Measurements from ENCODE around the gene KIF3A.

The KIF3A gene

DNA sequence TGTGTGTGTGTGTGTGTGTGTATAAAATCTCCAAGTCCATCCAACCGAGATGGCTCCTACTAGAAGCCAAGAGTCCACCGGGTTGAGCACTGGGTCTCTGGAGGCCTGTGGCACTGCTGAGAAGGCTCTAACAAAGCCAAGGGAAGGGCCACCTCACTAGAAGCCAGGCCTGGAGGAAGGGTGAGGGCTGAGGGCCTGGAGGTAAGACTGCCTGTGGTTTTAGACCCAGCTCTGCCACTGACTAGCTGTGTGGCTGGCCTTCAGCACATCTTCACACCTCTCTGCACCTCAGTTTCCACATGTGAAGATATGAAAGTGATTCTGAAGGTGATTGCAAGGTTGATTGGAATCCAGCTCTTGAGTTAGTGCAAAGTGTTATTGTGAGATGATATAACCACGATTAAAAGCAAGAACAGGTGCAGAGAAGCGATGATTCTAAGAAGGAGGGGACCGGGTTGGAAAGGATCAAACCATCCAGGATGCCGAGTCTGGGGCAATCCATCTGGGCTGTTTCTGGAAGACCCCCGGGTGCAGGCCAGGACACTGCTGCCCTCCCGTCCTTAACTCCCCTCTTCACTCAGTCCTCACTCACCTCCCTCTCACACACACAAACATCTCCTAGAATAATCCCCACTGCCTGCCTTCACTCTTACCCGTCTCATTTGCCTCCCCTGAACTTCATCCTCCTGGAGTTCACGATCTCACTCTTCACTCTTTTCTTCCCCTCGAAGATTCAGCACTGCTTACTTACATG, 61.2 kb downstream of the KIF3A start:
- DNase-seq = no peak

DNA sequence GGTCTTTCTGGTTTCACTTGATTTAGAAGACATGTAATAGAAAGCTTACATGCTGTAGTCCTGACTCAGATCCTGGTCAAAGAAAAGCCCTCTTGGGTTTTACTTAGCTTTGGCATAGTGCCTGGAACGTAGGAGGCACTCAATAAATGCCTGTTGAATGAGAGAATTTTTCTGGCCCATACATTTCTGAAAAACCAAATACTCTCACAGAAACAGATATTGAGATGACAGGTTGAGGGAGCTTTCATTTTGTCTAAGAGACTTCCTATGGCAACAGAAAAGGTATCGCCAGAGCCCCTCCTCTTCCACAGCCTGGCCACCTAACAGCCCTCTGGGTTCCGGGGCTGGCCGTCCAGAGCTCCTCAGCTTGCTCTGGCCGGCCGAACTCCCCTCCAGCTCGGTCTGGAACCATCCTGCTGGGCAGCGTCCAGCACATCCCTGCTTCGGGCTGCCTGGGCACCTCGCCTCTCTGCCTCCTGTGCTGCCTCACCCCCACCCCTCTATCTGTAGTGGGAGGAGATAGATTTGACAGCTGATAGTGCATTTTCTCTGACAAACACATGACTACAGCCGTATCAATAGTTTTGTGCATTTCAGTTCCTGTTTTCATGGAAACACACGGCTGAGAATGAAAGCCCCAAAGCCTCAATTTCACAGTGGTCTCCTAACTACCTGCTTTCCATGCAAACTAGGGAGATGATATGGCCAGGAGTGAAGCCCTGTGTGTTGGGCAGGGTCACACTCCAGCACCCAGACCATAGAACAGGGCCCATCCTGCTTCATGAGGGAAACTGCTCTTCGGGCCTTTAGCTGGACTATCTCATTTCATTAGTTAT, 62.5 kb downstream of the KIF3A start:
- DNase-seq = peak; percentile 97

DNA sequence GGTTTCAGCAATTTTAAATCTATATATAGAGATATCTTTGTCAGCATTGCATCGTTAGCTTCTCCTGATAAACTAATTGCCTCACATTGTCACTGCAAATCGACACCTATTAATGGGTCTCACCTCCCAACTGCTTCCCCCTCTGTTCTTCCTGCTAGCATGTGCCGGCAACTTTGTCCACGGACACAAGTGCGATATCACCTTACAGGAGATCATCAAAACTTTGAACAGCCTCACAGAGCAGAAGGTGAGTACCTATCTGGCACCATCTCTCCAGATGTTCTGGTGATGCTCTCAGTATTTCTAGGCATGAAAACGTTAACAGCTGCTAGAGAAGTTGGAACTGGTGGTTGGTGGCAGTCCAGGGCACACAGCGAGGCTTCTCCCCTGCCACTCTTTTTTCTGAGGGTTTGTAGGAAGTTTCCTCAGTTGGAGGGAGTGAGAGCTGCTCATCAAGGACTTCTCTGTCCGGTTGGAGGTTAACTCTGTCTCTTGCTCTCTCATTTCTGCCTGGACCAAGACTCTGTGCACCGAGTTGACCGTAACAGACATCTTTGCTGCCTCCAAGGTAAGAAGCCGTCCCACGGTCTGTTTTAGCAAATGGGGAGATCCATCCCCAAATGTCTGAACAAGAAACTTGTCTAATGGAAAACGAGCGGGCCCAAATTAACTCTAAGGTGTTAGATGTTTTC, 63.3 kb downstream of the KIF3A start, which contains the start of gene IL4:
IL4 (plus strand) TSS at position 51 of the 692 bp plus-strand sequence; CDS start at position 113, 62 bp downstream.
- DNase-seq = no peak

DNA sequence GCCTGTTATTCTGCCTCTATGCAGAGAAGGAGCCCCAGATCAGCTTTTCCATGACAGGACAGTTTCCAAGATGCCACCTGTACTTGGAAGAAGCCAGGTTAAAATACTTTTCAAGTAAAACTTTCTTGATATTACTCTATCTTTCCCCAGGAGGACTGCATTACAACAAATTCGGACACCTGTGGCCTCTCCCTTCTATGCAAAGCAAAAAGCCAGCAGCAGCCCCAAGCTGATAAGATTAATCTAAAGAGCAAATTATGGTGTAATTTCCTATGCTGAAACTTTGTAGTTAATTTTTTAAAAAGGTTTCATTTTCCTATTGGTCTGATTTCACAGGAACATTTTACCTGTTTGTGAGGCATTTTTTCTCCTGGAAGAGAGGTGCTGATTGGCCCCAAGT, 63.9 kb downstream of the KIF3A start:
- DNase-seq = no peak

DNA sequence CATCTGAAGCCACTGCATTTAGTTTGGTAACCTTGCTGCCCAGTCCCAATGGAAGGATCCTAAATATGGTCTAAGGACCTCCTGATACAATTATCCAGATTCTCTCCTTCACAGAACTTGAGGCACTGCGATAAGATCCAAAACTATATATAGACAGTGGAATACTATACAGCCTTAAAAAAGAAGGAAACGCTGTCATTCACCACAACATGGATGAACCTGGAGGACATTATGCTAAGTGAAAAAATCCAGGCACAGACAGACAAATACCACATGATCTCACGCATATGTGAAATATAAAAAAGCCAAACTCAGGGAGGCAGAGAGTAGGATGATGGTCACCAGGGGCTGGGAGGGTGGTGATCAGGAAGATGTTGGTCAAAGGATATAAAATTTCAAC, 66.3 kb downstream of the KIF3A start:
- DNase-seq = no peak

DNA sequence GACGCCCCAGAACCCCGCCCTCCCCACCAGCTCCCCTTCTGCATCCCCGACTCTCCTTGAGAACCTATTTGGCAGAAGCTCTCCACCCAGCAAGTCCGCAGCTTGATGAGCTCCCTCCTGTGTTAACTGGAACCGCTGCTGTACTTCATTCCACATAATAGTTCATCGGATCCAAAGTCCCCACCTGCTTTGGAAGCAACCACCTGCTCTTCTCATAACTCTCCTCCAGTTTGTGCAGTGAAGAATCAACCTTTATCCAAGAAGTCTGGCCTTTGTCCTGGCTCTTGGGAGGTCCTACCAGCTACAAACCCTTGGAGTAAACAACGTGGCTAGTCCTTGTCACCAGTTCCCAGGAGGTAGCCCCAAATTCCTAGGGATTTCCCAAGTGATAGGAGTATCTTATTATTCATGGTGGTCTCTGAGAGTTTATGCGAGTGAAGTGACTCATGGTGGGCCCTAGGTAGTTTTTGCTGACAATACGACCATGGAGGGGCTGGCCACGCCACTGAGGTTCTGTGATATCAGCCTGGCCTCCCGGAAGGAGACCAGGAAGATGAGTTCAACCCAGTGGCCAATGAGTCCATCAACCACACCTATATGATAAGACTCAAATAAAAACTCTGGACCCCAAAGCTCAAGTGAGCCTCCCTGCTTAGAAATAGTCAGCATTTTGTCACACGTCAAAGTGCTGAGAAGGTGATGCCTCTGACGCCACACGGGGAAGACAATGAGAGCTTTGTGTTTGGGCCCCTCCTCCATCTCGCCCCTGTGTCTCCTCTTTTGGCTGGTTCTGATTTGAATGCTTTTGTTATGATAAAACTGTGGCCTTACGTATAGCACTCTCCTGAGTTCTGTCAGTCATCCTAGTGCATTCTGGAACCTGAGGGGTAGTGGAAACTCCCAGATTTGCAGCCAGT, 67.1 kb downstream of the KIF3A start:
- no peak for DNase-seq

DNA sequence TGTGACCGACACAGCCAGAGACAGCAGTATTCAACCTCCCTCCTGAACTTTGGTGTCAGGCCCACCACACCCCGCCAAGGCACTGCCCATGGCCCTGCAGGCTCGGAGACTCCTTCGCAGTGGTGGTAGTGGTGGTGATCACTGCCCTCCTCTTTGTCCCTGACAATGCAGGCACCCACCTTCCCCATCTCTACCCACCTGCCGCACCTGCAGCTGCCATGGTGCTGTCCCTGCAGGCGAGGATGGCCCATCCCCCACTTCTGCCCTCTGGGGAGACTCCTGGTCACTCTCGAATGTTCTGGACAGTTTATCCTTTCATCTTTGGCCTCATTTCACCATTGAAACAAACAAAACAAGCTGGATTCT, 67.9 kb downstream of the KIF3A start:
- no peak for DNase-seq

DNA sequence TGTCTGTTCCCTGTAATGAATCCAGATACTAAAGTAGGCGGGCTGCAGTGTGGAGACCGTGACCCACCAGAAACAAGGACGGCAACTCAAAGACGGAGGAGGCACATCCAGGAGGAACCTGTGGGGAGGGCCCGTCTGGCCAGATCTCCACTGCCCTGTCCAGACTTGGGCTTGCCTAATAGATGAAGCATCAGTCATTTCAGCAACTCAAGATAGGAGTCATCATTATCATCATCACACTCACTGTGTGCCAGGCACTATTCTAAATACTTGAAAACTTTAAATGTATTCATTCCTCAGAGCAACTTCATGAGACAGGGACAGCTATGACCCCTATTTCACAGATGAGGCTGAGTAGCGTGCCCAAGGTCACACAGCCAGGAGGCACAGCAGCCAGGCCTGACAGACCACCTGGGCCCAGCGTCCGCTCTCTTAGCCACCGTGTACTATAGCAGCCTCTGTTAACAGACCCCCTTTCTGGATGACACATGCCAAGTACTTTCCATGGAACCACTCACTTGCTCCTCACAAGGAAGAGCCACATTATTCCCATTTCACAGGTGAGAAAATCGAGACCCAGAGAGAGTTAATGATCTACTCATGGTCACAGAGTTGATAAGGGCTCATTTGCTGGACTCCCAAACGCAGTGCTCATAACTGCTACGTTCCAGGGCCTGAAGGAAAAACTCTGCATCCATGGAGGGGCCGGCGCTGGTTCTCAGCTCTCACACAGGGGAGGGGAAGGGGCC, 68.5 kb downstream of the KIF3A start:
- no peak for DNase-seq

DNA sequence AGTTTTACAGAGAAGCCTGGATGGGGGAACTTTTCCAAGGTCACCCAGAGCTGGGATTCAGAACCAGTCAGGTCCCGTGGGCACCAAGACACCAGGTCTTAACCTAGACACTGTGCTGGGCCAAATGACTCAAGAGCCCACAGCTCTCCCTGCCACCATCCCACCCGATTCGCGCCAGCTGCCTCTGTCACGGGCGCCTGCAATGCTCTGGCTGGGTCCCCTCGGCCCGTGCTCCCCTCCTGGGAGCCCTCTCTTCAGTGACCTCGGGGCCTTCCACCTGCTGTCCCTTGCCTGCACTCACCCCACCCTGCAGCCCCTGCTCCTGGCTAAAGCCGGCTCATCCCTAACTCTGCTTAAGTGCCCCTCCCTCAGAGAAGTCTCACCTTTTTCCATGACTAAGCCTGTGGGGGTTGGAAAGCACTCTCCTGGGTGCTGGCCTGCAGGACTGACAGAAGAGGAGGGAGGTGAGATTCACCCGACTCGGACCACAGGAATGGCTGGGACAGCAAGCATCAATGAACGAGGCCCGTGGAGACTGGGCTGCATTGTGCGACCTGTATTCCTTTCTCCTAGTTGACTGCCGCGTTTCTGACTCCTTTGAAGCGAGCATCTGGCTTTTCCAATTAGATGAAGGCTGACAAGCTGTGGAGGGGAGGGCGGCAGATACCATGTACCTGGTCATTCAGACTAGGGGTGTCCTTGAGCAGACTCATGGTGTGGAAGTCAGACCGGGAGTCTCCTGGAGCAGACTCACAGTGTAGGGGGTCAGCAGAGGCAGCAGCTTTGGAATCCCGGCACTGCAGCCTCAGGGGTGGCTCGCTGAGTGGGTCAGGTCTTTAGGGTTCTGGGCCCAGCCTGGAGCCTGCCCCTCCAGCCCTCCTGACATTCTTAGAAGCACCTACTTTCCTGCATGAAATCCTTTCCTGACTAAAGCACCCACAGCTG, 69.3 kb downstream of the KIF3A start:
- DNase-seq = no peak

DNA sequence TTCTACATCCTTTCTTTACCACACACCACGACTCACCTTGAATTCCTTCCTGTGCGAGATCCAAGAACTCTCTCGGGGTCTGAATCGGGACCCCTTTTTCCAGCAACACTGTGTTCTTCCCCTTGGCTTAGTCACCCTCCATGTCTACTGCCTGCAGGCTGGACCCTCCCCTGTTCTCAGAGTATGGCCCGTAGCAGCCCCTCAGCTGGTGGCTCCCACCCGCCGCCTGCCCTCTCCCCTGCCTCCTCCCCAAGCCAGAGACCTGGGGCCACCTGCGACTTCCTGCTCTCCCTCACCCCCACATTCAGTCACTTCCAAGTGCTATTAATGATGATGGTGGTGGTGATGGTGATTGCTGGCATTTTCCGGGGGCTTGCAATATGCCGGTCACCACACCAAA, 70.0 kb downstream of the KIF3A start:
- no peak for DNase-seq

DNA sequence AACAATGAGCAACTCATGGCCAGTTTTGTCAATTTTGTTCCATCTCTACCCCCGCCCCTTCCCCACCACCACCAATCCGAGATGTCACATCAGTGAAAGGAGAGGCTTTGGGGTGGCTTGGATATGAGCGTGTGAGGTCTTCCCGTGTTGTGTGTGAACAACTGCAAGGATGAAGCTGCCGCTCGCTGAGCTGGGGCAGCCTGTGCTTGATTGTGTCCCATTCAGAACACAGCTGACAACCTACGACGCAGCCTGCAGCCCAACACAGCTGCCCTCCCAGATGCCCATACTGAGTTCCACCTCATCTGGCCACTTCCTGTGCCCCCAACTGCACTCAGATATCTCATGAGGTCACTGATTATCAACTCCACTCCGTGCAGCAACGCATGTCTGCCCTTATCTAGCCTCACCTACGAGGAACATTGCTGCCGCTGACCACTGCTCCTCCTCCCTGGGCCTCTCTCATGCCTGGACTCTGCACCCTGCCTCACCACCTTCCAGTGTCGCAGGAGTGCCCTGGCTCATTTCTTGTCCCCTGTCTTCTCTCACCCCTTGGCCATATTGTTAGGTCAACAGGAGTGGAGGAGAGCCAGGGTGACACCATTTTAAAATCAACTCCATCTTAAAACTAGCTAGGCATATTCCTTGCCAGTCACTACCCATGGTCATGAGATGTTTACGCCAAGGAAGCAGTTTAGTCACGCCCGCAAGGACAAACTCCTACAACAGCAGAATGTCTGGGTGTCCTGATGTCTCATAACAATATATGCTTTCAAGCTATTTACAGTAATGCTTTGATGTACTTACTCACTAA, 70.8 kb downstream of the KIF3A start:
- DNase-seq = no peak

DNA sequence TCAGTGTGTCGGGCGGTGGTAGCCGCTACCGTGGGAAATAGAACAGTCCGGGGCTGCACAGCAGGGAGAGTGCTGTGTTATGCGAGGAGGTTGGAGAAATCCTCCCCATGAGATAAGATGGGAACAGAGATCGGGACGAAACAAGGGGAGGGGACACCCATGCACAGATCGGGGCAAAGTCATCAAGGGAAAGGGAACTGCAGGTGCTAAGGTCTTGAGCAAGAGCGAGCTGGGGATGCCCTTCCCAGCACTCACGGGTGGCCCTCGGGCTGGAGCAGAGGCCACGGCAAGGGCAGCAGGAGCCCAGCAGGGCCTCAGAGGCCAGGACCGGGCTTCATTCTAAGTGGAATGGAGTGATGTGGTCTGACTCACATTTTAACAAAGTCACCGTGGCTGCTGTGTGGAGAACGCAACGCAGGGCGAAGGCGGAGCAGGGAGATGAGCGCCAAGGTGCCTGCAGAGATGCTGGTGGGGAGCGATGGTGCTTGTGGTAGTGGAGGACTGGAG, 71.7 kb downstream of the KIF3A start:
- no peak for DNase-seq

DNA sequence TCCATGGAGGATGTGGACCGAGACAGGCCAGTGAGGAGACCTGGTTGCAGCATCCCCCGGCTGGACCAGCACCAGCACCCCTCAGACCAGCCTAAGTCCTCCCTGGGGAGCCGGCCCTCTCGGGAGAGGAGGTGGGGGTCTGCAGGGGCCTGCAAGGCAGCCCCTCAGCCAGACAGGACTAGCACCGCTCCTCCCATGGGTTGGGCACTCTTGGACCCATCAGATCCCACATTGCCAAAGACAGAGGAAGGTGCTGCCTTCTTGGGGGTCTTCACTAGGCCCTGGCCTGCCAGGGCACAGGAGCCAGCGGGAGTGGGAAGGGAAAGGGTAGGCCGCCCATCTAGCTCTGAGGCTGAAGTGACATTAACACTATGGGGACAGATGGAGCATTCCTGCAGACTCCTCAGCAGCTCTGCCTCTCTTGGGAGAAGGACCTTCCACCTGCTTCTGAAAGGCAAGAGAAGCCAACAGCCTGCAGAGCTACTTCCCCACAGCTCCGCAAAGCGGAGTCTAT, 72.6 kb downstream of the KIF3A start:
- DNase-seq = no peak

DNA sequence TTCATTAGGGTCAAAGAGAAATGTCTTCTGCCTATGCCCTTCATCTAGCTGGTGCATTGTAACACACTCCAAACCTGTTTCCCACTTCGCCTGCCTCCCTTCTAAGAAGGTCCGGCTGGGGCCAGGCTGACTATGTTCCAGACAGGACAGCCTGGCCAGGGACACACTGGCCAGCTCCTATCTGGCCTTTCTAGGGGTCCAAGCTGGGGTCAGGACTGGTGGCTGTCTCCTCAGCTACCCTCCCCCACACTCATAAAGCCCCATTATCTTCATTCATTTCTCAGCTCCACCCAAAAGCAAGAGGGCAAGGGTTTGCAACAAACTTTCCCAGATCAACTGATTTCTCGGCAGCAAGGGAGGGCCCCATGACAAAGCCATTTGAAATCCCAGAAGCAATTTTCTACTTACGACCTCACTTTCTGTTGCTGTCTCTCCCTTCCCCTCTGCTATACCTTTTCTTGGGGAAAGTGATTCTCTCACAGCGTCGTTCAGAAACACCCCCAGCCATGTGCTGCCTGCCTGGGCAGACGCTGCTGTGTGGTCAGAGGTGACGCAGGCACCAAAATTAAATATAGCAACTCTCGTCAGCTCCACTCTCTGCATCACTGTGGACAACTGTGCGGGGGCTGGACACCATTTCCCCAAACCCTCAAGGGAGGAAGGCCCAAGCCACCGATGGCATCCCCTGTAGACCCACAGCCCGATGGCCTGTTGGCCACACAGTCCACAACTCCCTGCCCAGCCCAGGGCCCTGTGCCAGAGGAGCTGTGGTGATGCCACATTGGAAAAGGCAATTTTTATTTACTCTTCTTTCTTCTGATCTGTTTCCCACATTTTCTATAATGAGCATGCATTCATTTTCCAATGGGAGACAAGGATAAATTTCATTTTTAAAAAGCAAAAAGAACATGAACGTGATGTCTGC, 73.3 kb downstream of the KIF3A start:
- no peak for DNase-seq

DNA sequence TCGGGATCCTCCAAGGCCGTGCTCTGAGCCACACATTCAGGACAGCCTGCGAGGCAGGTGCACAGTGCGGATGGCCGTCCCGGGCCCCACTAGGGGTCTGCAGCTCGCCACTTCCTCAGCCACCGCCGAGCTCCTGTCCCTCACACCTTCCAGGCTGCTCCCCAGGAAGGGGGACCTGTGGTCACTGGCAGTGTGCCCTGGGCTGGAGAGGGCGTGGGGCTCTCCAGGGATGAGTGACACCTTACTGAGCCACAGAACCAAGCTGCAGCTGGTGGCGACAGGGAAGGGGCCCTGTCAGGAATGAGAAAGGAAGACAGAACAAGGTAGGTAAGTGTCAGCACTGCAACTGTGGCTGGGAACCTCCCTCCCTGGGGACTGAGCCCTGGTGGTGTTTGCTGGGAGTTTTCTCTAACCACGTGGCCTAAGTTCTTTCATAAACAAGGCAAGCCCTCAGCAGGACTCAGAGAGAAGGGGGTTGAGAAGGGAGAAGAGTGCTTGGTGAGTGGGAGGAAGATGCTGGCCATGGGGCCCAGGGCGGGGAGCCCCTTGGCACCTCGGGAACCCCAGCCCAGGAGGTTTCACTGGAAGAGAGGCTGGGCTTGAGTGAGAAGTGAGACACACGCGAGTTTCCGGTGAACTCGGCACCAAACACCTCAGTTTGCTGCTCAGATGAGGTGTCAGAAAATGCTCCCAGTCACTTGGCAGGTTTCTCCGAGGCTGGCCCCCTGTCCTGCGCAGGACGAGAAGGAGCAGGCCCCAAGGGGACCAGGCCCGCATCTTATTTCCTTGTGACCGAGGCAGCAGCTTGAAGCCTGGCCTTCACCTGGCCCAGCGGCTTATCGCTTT, 74.2 kb downstream of the KIF3A start:
- DNase-seq = no peak

DNA sequence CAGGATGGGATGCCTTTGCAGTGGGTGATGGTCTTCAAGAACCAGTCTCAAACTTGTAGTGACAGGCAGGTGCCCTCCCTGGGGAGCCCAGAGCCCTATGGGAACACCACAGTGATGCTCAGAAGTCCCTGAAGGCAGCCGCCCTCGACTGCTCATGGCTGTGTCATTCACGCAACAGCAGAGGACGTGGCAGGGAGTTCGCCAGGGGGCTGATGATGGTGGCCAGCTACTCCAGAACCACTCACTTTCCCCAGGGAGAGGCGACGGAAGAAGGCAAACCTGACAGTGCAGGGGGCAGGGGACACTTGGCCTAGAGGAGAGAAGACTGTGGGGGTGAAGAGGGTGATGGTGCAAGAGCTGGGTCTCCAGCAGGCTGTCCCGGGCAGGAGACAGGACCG, 75.3 kb downstream of the KIF3A start:
- DNase-seq = no peak
